Calu3 (cell line): ENCODE data around the gene TMEM121. TPM values are rescaled to one million over a fixed set of nuclear protein-coding genes. Genes with fewer than 3 reads are reported as not detected.
A peak's percentile ranks its signal among the peaks of the same experiment; 100 is the strongest.

ENCODE experiments used
- BruUV-seq: library from RNA; stranded (reverse); fragments of 400-500 nt; replicated peaks from 2 replicates; lab custom pipeline; 2021; lab: Mats Ljungman, UMichigan
- CTCF ChIA-PET: fragments of 300-600 bp; sonication (Branson Sonifier 250); formaldehyde crosslinking; loops from one replicate; lab custom pipeline; 2022; ENCODE audit warnings: antibody characterized with exemption; lab: Charles Lee
- DNase-seq: peaks from one replicate; pipeline ENCODE4 v3.0.0; 2022
- H3K27ac Mint-ChIP-seq: one replicate; pipeline ENCODE4 v1.8.0; 2022; ENCODE audit warnings: mixed read lengths; ENCODE audit not compliant: unreplicated experiment
- H3K27me3 Mint-ChIP-seq: one replicate; pipeline ENCODE4 v1.8.0; 2022; ENCODE audit warnings: mixed read lengths; ENCODE audit not compliant: unreplicated experiment
- H3K36me3 Mint-ChIP-seq: one replicate; pipeline ENCODE4 v1.8.0; 2022; ENCODE audit warnings: mild to moderate bottlenecking, moderate library complexity, mixed read lengths; ENCODE audit not compliant: insufficient read depth, unreplicated experiment
- H3K4me1 Mint-ChIP-seq: one replicate; pipeline ENCODE4 v1.8.0; 2022; ENCODE audit warnings: mild to moderate bottlenecking, low read depth, mixed read lengths; ENCODE audit not compliant: unreplicated experiment
- H3K4me3 Mint-ChIP-seq: one replicate; pipeline ENCODE4 v1.8.0; 2022; ENCODE audit warnings: mild to moderate bottlenecking, low read depth, moderate library complexity, mixed read lengths; ENCODE audit not compliant: unreplicated experiment
- H3K9me3 Mint-ChIP-seq: one replicate; pipeline ENCODE4 v1.8.0; 2022; ENCODE audit warnings: low read depth, mixed read lengths; ENCODE audit not compliant: unreplicated experiment
- CTCF ChIP-seq: fragments of 200-600 bp; IDR thresholded peaks from one replicate; pipeline ENCODE4 v1.8.0; 2022; ENCODE audit warnings: antibody characterized with exemption; ENCODE audit not compliant: unreplicated experiment
- intact Hi-C: fragments of 100-400 bp; cut with micrococcal nuclease; formaldehyde crosslinking; loops from one replicate; pipeline ENCODE4 v1.10.0; 2022; ENCODE audit not compliant: unreplicated experiment
- total RNA-seq: library from RNA; stranded (reverse); gene quantifications from 2 replicates; pipeline ENCODE4 v1.2.3, GENCODE V29; 2022

TMEM121 gene
- total RNA-seq, 1 experiment from 2014 or later = 0.38 TPM

GRCh38 chr14:105488781-105489541 is 37.4 kb upstream of the TMEM121 start:
- peak overlapping the region; percentile 80 for H3K4me3 Mint-ChIP-seq
- DNase-seq = no peak
- BruUV-seq = no TSS peak
- H3K4me1 Mint-ChIP-seq = peaks cover 18% of the 10 kb centered on the region
- CTCF ChIA-PET = interaction anchor here (0.8 to 3.6 kb wide), 8 partner anchors 8 to 288 kb away, joined by 3 to 43 read pairs (median 5); no protein-coding TSS in a partner anchor
- H3K36me3 Mint-ChIP-seq = peaks cover 36% of the 10 kb centered on the region
- H3K27ac Mint-ChIP-seq = peak overlapping the region; percentile 56
- intact Hi-C loops = no loop called here
- no peak for TF ChIP-seq CTCF
- no peaks in the 10 kb centered on the region for H3K27me3 Mint-ChIP-seq
- no peaks in the 10 kb centered on the region for H3K9me3 Mint-ChIP-seq

- Mint-ChIP-seq H3K27ac (peak overlapping the region; percentile 56), H3K4me3 (peak overlapping the region; percentile 80), H3K4me1 (peaks cover 11% of the 10 kb centered on the region), H3K27me3 (no peaks in the 10 kb centered on the region), H3K36me3 (peaks cover 36% of the 10 kb centered on the region), H3K9me3 (no peaks in the 10 kb centered on the region)
- peak; percentile 89 for DNase-seq
- TF ChIP-seq CTCF = peak; percentile 60
- BruUV-seq = TSS peak; percentile 27
- intact Hi-C loops = loop anchor here (2.0 kb wide), 1 partner anchor 119 kb away; no protein-coding TSS in a partner anchor
- CTCF ChIA-PET = interaction anchor here (0.5 to 3.6 kb wide), 13 partner anchors 9 to 737 kb away, joined by 3 to 43 read pairs (median 4); partner anchors contain the start of gene SIVA1
These were observed 36.7 kb upstream of the TMEM121 start for GRCh38 chr14:105489542-105490266.

DNA sequence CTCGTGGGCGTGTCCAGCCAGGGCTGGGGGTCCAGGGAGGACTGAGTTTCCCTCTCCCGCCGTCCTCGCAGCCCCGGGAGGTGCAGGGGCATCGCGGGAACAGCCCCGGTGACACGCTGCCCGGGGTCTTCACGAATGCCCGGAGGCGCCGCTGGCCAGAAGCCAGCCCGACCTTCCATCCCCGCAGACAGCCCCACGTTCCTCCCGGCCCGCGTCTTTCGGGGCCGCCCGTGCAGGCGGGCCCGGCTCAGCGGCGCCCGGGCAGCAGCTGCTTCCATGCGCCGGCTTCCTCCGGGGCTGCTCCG is 36.2 kb upstream of the TMEM121 start:
- CTCF ChIA-PET = interaction anchor here (0.5 to 3.6 kb wide), 14 partner anchors 9 to 737 kb away, joined by 3 to 43 read pairs (median 4); partner anchors contain the start of gene SIVA1
- peaks cover 9% of the 10 kb centered on the region for H3K4me1 Mint-ChIP-seq
- no TSS peak for BruUV-seq
- H3K4me3 Mint-ChIP-seq = peak overlapping the region; percentile 80
- peaks cover 32% of the 10 kb centered on the region for H3K36me3 Mint-ChIP-seq
- intact Hi-C loops = loop anchor here (2.0 kb wide), 1 partner anchor 119 kb away; no protein-coding TSS in a partner anchor
- no peak for TF ChIP-seq CTCF
- no peak overlapping the region for H3K27ac Mint-ChIP-seq
- H3K9me3 Mint-ChIP-seq = no peaks in the 10 kb centered on the region
- no peak for DNase-seq
- H3K27me3 Mint-ChIP-seq = no peaks in the 10 kb centered on the region

DNA sequence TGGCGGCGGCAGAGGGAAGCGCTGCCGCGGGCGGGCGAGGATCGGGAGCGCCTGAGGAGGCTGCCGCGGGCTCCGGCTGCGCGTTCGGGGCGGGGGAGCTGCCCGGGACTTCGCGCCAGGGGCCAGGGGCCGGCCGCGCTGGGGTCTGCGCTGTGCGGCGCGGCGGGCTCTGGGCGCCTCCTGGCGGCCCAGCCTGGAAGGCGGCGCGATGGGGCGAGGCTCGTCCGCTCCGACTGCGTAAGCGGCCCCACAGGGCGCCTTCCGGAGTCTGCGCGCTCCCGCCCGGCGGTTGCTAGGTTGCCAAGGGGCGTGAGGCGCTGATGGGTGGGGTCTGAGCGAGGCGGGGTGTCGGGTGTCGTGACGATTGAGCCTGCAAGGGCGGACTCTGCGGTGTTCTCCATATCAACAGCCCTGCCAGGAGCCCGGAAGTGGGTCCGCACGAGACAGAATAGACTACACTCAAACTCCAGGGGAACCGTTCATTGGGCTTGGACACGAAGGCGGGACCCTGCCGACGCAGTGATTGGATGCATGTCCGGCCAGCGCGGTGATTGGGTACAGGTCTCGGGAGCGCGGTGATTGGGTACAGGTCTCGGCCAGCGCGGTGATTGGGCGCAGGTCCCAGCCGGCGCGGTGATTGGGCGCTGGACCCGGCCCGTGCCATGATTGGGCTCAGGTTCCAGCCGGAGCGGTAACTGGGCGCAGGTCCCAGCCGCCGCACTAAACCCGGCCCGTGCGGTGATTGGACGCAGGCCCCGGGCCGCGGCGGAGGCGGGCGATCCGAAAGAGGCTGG is 35.6 kb upstream of the TMEM121 start, which contains the start of gene TEDC1:
Gene TEDC1, plus strand, starts transcription at position 675 of the 794 bp plus-strand sequence. CDS start 130 bp downstream, outside the sequence.
- peaks cover 26% of the 10 kb centered on the region for H3K36me3 Mint-ChIP-seq
- H3K4me3 Mint-ChIP-seq = peak within 1 kb of the TSS; percentile 80
- TF ChIP-seq CTCF = peak; percentile 74
- CTCF ChIA-PET = interaction anchor here (1.1 to 3.6 kb wide), 5 partner anchors 10 to 289 kb away, joined by 3 to 43 read pairs (median 4); no protein-coding TSS in a partner anchor
- peaks cover 9% of the 10 kb centered on the region for H3K4me1 Mint-ChIP-seq
- BruUV-seq = TSS peak; percentile 92
- intact Hi-C loops = loop anchor here (2.0 kb wide), 1 partner anchor 120 kb away; no protein-coding TSS in a partner anchor
- DNase-seq = peak; percentile 99
- H3K27ac Mint-ChIP-seq = peak within 1 kb of the TSS; percentile 91
- no peaks in the 10 kb centered on the region for H3K27me3 Mint-ChIP-seq
- no peaks in the 10 kb centered on the region for H3K9me3 Mint-ChIP-seq
